ENCODE data around the gene SSNA1.

DNA sequence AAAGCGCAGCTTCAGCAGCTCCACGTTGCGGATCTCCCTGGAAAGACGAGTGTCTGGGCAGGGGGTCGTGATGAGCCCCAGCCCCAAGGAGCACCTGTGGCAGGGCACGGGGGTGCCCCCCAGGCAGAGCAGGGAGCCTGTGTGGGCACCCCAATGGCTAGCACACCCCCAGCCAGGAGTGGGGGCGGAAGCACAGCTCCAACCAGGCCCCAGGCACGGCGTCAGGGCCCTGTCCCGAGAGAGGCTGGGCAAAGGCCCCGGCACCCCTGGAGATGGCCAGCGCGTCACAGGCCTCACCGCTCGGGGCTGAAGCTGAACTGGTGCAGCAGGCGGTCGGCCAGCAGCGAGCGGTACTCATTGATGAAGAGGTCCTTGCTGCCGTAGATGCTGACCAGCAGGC lies 8.0 kb upstream of the SSNA1 start:
- TF ChIP-seq SUZ12 (IDR thresholded peaks at IDR 0.05; ENCODE audit: extremely low read depth, insufficient read depth, insufficient read length) (no peak), YY1 (IDR thresholded peaks at IDR 0.05; ENCODE audit: insufficient read depth, insufficient read length) (no peak)
